Measurements from ENCODE around the gene DNAJB8.

DNA sequence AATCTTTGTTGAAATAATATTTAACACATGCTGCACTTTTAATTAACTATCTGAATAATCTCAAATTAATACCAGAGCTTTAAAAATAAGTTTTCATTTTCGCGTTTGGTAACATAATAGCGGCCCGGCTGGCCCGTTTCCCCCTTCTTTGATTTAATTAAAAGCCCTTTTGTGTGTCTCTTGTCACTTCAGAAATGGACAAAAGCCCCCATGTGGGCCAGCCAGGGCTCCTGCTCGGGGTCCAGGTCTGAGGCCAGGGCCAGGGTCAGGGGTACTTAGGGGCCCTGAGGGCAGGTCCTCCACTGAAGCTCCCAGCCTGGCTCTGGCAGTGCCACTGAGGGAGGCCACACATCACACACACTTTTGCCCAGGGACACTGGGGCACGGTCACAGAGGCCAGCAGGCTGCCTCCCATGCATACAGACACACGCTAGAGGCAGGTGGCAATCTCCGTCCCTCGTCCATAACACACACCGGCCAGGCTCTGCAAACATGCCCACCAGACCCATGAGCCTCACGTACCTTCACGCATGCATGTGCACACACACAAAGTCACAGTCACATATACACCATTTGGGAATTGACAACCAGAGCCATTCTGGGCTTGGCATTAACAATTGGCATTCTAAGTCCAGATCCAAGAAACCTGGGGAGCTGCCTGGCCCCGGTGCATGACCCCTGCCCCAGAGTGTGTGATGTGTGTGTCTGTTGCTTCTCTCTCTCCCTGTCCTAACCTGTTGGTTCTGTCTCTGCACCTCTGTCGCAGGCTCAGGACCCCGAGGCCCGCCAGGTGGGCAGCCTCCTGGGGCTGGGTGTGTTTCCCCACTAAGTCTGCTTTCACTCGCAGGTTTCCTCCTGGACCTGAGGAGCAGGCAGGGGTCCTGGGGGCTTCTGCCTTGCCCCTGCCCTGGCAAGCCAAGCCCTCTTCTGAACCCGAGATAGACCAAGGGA, 38.5 kb downstream of the DNAJB8 start:
- TF ChIP-seq, protein P1, sequence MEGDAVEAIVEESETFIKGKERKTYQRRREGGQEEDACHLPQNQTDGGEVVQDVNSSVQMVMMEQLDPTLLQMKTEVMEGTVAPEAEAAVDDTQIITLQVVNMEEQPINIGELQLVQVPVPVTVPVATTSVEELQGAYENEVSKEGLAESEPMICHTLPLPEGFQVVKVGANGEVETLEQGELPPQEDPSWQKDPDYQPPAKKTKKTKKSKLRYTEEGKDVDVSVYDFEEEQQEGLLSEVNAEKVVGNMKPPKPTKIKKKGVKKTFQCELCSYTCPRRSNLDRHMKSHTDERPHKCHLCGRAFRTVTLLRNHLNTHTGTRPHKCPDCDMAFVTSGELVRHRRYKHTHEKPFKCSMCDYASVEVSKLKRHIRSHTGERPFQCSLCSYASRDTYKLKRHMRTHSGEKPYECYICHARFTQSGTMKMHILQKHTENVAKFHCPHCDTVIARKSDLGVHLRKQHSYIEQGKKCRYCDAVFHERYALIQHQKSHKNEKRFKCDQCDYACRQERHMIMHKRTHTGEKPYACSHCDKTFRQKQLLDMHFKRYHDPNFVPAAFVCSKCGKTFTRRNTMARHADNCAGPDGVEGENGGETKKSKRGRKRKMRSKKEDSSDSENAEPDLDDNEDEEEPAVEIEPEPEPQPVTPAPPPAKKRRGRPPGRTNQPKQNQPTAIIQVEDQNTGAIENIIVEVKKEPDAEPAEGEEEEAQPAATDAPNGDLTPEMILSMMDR (conservative IDR thresholded peaks at IDR 0.05; ENCODE audit: low read depth, low read length) = no peak
- no peak for TF ChIP-seq EZH2 (IDR thresholded peaks at IDR 0.05; ENCODE audit: low read length, unreplicated experiment)

All from PC-3 (cell line).